HG02943 (cell line): ENCODE measurements around the gene ABHD17B.
"Not testable (repeated sequence)": the region's sequence is repeated elsewhere in the genome, so short reads cannot be mapped to it uniquely, and the experiment has no call there.

ENCODE experiments used
- ATAC-seq: cut with Tn5 transposase; IDR thresholded peaks from one replicate; pipeline ENCODE4 v1.9.1; 2021; ENCODE audit warnings: mild to moderate bottlenecking, low read depth, moderate library complexity; ENCODE audit not compliant: unreplicated experiment

Gene ABHD17B

GRCh38 chr9:71916834-71917534, 6.0 kb upstream of the ABHD17B start:
- ATAC-seq, result no peak

DNA sequence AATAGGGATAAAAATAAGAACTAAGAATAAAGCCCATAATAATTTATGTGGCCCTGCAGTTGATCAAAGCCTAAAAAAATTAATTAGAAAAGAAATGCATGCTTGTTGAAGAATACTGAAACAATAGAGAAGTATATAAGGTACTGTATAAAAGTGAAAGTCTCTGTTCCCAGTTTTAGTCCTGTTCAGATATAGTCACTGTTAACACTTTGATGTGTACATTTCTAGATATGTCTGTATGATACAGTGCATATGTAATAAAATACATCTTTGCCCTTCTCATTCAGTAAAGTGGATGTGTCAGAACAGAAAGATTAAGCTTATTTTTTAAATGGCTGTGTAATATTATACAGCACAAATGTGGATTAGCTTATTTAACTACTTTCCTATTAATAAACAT, 4.5 kb upstream of the ABHD17B start:
- no peak for ATAC-seq

DNA sequence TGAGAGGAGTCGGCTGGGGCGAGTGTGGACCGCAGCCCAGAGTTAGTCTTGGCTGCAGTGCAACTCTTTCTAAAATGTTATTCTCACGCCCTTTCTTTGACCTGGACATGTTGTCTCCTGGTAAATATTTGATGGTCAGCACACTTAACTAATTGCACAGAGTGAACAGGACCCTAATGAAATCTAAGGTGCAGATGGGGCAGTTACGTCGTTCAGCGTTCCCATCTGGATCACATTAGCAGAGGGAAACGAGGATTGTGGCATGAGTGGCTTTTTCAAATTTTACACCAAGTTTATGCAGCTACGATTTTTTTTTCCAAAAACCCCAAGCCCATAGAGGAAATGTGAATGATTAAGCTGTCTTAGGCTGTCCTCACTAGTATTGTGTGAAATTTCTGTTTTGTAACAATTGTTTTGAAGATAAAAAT, 929 bp upstream of the ABHD17B start:
- no peak for ATAC-seq

DNA sequence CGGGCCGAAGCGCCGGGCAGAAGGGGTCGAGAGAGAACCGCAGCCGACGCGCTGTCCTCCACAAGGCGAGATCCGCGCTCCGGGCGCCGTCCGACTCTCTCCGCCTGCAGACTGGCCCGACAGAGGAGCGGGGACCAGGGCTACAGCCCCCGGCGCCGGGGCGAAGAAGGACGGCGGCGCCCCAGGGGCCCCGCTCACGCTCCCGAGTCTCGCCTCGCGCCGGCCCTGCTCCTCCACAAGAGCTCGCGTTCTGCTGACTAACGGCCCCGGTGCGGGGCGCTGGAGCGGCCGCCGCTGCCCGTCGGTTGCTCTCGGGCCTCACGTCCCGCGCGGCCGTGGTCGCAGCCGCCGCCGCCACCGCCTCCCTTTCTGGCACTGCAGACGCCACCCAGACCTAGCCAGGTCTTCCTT, 338 bp downstream of the ABHD17B start:
- ATAC-seq, result peak; percentile 9

DNA sequence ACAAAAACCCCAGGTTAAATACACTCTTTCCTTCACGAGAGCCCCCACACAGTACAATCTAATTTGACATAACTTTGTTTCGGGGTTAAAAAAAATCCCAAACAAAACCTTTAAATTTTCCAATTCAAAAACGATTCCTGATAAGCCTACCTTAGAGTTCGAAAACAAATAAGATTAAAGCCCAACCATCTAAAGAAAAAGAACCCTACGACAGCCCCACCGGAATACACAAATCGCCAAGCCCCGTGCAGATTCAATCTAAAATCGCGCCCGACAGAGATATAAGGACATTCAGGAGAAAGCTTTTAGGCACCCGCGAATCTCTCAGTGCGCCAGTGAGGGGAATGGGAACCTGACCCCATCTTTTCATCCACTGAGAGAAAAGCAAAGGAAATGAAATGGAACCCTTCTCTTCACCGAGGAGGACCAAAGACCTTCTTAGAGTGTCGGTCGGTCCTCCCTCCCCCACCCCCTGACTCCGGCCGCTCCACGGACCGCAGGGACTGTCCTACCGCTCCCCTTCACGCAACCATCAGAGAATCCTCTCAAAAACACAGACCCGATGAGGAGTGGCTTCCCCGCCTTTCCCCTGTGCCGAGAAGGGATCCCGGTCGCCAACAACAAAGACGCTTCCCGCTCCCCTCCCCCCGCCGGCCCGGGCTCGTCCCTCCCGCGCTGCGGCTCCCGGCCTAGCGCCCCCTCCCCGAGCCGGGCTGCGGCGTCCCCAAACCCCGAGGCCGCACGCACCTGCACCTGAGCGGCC, 925 bp downstream of the ABHD17B start:
- peak; percentile 9 for ATAC-seq

DNA sequence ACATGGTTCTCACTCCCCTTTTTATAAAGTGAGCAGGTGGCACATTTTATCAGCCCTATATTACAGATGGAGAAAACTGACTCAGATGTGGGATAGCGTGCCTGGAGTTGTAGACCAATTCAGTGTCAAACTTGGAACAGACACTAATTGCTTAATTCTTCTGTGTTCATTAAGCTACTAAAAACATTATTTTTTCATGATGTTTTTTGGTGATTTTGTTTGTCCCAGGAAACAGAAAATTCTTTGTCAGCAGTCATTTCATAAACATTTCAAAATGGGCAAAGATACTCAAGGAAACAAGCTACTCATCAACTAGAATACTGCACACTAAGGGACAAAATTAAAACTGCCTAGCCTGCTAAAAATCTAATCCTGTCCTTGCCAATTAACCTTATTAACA, 2.2 kb downstream of the ABHD17B start:
- no peak for ATAC-seq

- no peak for ATAC-seq
Measured at GRCh38 chr9:71904076-71904475, 6.9 kb downstream of the ABHD17B start.

GRCh38 chr9:71901695-71902597, 9.0 kb downstream of the ABHD17B start:
- ATAC-seq, result no peak

DNA sequence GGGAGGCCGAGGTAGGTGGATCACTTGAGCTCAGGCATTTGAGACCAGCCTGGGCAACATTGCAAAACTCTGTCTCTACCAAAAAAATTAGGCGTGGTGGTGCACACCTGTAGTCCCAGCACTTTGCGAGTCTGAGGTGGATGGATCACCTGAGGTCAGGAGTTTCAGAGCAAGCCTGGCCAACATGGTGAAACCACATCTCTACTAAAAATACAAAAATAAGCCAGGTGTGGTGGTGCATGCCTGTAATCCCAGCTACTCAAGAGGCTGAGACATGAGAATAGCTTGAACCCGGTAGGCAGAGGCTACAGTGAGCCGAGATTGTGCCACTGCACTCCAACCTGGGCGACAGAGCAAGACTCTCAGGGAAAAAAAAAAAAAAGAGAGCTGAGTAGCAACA, 12.2 kb downstream of the ABHD17B start:
- not testable (repeated sequence) for ATAC-seq

DNA sequence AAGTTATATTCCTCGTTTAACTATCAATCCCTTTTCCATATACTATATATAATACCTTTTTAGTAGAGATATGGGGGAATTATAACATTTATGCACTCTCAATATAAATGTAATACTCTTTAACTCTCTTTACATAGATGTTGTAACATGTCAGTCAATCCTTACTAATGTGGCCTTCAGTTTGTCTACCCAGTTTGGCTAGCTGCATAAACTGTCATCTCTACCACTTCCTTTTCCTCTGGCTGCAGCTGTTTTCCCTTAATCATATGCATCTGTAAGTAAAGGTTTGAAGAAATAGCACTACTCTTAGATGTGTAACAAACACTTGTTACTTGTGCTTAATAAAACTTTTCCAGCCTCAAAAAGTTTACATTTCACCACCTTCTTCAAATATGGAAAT, 13.4 kb downstream of the ABHD17B start:
- ATAC-seq, result peak; percentile 49

DNA sequence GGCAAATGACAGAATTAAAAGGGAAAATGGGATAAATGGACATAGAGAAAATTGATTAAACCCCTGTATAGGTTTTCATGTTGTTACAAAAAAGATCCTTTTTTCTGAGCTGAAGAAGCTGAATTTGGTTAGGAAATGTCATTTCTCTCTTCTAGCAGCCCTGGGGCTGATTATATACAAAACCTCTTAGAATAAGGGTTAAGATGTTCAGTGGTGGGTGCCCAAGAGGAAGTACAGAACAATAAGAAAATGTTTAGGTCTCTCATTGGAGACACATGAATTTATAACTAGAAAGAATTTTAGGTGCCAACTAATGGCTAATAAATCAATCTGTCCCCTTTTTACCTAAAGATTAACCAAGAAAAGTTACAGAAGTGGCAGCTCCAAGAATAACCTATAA, 14.2 kb downstream of the ABHD17B start:
- ATAC-seq, result no peak

GRCh38 chr9:71895955-71896354, 15.0 kb downstream of the ABHD17B start:
- ATAC-seq, result no peak

- ATAC-seq, result no peak
Measured at GRCh38 chr9:71895117-71895516, 15.9 kb downstream of the ABHD17B start.

DNA sequence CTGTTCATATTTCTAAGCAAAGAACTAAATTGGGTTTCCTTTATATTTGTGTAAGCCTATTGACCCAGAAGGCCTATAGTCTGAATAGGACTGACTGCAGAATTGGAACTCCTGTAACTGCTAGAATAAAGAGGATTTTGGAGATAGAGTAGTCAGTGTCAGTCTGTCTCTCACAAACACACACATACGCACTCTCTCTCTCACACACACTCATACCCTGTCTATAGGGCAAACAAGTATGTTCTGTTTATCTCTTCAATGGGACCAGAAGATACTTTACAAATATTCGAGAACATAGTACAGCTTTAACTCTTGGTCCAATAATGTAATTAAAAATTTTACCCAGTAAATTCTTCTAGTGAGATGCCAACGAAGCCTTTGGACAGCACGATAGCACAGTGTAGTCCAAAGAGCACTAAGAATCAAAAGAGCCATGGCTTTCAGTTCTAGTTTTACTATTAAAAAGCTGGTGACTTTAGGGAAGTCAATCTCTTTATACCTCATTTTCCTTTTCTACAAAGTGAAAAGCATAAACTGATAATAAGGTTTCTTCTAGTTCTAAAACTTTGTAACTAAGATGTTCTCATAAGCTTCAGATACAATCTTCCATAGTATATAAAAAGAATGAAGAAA, 19.3 kb downstream of the ABHD17B start:
- ATAC-seq, result no peak

DNA sequence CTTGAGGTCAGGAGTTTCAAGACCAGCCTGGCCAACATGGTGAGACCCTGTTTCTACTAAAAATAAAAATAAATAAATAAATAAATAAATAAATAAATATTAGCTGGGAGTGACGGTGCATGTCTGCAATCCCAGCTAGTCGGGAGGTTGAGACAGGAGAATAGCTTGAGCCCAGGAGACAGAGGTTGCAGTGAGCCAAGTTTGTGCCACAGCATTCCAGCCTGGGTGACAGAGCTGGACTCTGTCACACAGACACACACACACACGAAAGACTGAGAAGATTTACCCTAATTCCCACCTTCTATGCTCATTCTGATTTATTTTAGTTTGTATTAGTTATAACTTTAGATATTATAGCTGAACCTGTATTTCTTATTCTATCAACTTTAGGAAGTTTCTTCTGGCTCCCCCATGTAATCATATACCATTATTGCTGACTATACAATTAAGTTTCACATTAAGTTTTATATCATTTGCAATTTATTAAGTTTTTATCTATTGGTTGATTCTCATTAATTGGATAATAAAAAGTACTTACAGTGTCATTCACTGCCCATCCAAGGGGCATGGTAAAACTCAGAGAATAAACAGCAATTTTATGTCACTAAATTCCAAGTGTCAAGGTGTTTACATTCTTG, 20.8 kb downstream of the ABHD17B start:
- ATAC-seq, result no peak

GRCh38 chr9:71887362-71887761, 23.6 kb downstream of the ABHD17B start:
- ATAC-seq, result no peak

GRCh38 chr9:71886541-71886940, 24.5 kb downstream of the ABHD17B start:
- no peak for ATAC-seq

GRCh38 chr9:71886015-71886414, 25.0 kb downstream of the ABHD17B start:
- no peak for ATAC-seq

DNA sequence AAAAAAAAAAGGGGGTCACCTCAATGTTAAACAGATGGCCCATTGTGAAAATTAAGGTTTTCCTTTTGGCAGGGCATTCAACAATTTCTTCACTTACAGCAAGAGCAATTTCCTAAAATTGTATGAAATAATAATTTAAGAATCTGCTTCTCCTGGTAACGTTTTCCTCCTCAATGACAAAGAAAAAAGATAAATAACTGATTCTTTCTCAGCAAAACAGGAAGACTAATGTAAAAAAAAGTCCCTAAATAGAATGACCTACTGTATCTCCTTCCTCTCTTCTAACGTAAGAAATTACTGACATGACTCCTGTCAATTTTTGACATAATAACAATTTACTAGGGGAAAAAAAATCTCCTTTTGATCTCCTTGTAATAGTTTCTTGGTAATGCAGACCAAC, 25.5 kb downstream of the ABHD17B start:
- no peak for ATAC-seq

GRCh38 chr9:71884005-71884404, 27.0 kb downstream of the ABHD17B start:
- no peak for ATAC-seq
